Activated gamma-delta T cell (primary cell): ENCODE data around the gene NCK1.

Experiments used
- DNase-seq: peaks from one replicate; lab custom pipeline; 2025; lab: John Stamatoyannopoulos, UW

NCK1 gene

DNA sequence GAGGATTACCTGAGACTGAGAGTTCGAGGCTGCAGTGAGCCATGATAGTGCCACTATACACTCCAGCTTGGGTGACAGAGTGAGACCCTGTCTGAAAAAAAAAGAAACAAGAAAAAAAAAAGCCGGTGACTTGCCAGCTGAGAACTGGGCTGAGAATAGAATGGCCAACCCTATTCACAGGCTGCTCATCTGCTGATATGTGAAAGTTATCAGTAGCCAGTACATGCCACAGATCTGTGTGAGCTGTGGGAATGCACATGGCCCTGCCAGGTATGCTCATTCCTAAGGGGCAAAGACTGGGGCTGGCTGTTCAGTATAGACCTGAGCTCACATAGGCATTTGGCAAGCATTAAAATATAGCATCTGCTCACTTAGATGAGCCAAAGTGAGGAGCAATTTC, 126.6 kb downstream of the NCK1 start:
- DNase-seq, result no peak

DNA sequence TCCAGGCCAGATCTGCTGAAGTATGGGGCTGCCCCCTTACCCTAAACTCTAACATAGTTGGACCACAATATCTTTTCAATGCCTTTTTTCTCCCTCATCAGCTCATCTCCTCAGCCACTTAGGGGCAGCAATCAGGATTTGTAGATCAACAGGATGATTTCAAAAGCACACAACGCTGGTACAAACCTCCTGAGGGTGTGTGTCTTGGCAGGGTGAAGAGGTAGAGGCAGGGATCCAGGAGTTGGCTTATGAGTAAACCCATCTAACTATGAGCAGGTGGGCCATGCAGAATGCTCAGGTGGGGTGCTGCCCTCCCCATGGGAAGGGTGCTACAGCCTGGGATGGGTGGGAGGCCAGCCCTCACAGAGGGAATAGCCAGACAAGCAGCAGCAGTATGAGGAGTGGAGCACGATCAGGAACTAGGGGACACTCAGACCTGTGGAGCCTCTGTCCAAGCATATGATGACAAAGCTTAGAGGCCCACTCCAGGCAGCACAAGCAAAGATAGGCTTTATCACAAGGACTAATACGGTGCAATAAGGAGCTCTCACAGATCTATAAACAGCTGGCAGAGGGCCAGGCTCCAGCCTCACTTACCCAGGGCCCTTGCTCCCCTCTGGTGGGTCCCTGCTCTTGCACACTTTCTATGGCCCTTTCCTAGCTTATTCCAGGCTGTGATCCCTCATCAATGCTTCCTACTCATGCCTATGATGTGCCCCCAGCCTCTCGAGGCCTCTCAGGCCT, 127.9 kb downstream of the NCK1 start:
- DNase-seq, result no peak

DNA sequence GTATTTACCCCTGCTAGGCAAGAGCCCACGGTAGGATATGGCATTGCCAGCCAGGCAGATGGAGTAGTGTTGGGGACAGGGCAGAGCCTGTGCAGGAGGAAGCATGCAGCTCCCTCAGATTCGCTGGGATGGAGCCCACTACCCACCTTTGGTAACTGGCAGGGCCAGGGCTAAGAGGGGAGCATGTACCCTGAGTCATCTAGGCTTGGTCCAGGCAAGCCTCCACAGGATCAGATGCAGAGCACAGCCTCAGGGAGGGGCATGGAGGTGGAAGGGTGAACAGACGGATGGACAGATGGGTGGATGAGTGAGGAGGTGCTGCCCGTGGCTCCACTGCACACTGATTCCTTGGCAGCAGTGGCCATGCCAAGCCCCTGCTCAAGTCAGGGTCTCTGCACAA, 128.8 kb downstream of the NCK1 start:
- no peak for DNase-seq

DNA sequence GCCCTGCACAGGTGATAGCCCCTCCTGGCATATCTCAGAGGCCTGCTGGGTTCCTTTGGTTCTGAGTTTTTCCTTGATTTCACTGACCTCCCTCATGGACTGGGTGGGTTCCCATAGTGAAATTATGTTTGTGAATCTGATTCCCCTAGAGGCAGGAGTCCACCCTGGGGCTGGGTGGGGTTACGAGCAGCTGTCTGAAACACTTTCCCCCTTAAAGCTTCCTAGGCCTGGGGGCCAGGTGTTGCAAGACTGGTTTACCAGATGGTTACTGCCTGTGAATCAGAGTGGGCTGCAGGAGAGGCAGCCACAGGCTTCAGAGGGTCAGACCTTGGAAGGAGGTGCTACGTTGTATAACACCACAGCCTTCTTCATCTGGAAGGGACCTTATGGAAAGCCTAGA, 130.1 kb downstream of the NCK1 start:
- DNase-seq, result no peak

DNA sequence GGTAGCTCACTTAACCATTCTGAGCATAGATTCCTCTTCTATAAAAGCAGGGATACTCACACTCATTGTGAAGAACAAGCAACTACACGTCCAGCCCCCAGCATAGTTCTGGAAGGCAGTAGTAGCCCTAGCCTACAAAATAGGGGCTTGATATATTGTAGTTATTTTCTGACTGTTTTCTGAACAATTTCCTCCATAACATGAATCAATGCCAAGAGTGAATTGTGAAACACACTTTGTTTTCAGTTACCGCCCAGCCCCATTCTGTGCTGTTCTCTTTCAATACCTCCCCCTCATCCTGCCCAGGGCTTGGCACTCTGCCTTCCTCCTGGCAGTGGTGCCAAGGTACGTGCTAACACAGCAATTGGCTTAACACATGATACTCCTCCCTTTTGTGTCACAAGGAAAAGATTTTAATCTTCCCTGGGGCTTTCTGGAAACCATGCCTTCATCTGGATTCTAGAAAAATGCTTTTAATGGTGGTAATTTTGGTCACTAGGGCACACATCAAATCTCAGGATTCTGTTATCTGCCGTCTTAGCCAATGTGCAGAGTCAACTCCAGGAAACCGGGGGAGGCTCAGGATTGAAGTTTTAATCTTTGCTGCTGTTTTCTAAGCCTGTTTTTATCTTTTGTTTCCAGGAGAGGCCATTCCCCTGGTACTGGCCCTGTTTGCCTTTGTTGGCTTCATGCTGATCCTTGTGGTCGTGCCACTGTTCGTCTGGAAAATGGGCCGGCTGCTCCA, 132.9 kb downstream of the NCK1 start:
- DNase-seq, result no peak

DNA sequence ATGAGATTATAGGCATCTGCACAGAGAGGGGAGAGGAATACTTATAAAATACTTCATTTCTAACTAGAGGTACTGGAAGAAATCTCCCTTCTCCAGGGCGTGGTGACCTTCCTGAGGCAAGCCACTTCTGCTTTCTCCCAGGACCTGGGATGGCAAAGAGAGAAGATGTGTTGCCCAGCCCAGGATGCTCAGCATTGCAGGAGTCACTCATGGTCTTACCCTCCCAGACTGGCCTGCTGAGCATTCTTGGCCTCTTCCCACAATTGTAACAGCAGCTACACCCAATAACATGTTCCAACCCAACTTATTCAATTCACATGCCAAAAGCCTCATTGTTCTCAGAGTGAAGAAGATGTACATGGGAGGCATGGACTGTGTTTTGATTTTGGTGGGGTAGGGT, 133.6 kb downstream of the NCK1 start:
- DNase-seq, result no peak
